DND-41 (cell line): ENCODE data around the gene TRIM39.

Experiments
- CTCF ChIP-seq: IDR thresholded peaks from 2 replicates; pipeline ENCODE4 v1.5.1; 2012; ENCODE audit warnings: borderline replicate concordance, low read length, moderate library complexity, mild to moderate bottlenecking; ENCODE audit not compliant: poor library complexity, severe bottlenecking; ENCODE audit errors: extremely low read depth
- EZH2 ChIP-seq: IDR thresholded peaks from 3 replicates; pipeline ENCODE4 v1.6.1; 2012; ENCODE audit warnings: borderline replicate concordance, low read depth, mild to moderate bottlenecking, moderate library complexity, low read length, inconsistent platforms; ENCODE audit not compliant: severe bottlenecking

- TF ChIP-seq CTCF: no peak
- no peak for TF ChIP-seq EZH2
Measured at GRCh38 chr6:30344868-30345671, 18.3 kb downstream of the TRIM39 start, which contains the start of gene RPP21.
